Panc1 (cell line): ENCODE data around the gene VPS35L. TPM values are rescaled to one million over a fixed set of nuclear protein-coding genes. Genes with fewer than 3 reads are reported as not detected.

ENCODE experiments used
- ATAC-seq: fragments of 200-7000 bp; cut with Tn5 transposase; 2 replicates; pipeline ENCODE4 v1.9.1; 2020; ENCODE audit warnings: mild to moderate bottlenecking, moderate library complexity
- BruUV-seq: library from RNA; stranded (reverse); fragments of 400-500 nt; replicated peaks from 2 replicates; lab custom pipeline; 2021; lab: Mats Ljungman, UMichigan
- CTCF ChIA-PET: fragments of 300-600 bp; sonication (Branson Sonifier 250); formaldehyde crosslinking; loops from one replicate; lab custom pipeline; 2022; ENCODE audit warnings: antibody characterized with exemption; lab: Charles Lee
- POLR2A ChIA-PET: fragments of 300-600 bp; sonication (Branson Sonifier 250); formaldehyde crosslinking; loops from one replicate; lab custom pipeline; 2022; ENCODE audit warnings: antibody characterized with exemption; lab: Charles Lee
- DNase-seq: peaks from one replicate; pipeline ENCODE4 v3.0.0-alpha.2; 2010; ENCODE audit warnings: low read depth, low spot score
- H3K27ac ChIP-seq: 2 replicates; pipeline ENCODE4 v1.5.1; 2011; ENCODE audit warnings: mild to moderate bottlenecking, low read length, inconsistent platforms
- H3K27me3 ChIP-seq: fragments of 200-500 bp; sonication (Bioruptor generic); 2 replicates; pipeline ENCODE4 v1.6.0; 2014; ENCODE audit warnings: low read length, inconsistent platforms; ENCODE audit not compliant: control insufficient read depth, insufficient read depth
- H3K36me3 ChIP-seq: fragments of 200-500 bp; sonication (Bioruptor generic); 2 replicates; pipeline ENCODE4 v1.5.1; 2014; ENCODE audit warnings: inconsistent platforms, mild to moderate bottlenecking, low read length, moderate library complexity; ENCODE audit not compliant: control insufficient read depth, insufficient read depth
- H3K4me1 ChIP-seq: 2 replicates; pipeline ENCODE4 v1.5.1; 2011; ENCODE audit warnings: inconsistent platforms, mild to moderate bottlenecking, low read length, moderate library complexity; ENCODE audit not compliant: control insufficient read depth, insufficient read depth
- H3K4me3 ChIP-seq, 2 experiments: 2 replicates each; pipeline ENCODE4 v1.5.1; 2011 to 2012; ENCODE audit warnings: low read depth in 2 of 2, low read length in 2 of 2, mild to moderate bottlenecking in 2 of 2, inconsistent platforms in 1 of 2, moderate library complexity in 1 of 2
- H3K9me3 ChIP-seq: fragments of 200-500 bp; sonication (Bioruptor generic); 2 replicates; pipeline ENCODE4 v1.5.1; 2014; ENCODE audit warnings: low read depth, mild to moderate bottlenecking, inconsistent platforms, low read length, moderate library complexity; ENCODE audit not compliant: control insufficient read depth, insufficient read depth
- POLR2AphosphoS5 ChIP-seq: IDR thresholded peaks from 2 replicates; pipeline ENCODE4 v1.6.1; 2012; ENCODE audit warnings: mild to moderate bottlenecking, low read depth, low read length, moderate library complexity
- SIN3A ChIP-seq: IDR thresholded peaks from 2 replicates; pipeline ENCODE4 v1.6.1; 2012; ENCODE audit warnings: low read depth, mild to moderate bottlenecking, low read length, moderate library complexity, borderline replicate concordance; ENCODE audit not compliant: insufficient read depth
- TCF7L2 ChIP-seq: IDR thresholded peaks from 2 replicates; pipeline ENCODE4 v1.6.1; 2011; ENCODE audit warnings: mild to moderate bottlenecking, low read depth, low read length, inconsistent platforms
- in situ Hi-C: cut with HindIII; loops from 2 replicates; pipeline ENCODE4 v1.10.0; 2016; ENCODE audit warnings: low sequenced_read_pairs, low pct_unique_long_range_greater_than_20kb
- intact Hi-C: fragments of 100-400 bp; cut with micrococcal nuclease; formaldehyde crosslinking; loops from one replicate; pipeline ENCODE4 v1.10.0; 2022; ENCODE audit not compliant: unreplicated experiment
- total RNA-seq: library from RNA; stranded (reverse); gene quantifications from one replicate; pipeline ENCODE4 v1.2.1, GENCODE V29; 2021; ENCODE audit not compliant: unreplicated experiment
- TF ChIP-seq, protein P1 (sequence below), 2 experiments: IDR thresholded peaks; 2 replicates each; pipeline ENCODE4 v1.6.1; 2011 to 2012; ENCODE audit warnings: low read depth in 2 of 2, control low read depth in 1 of 2, low read length in 1 of 2, mild to moderate bottlenecking in 1 of 2, moderate library complexity in 1 of 2; ENCODE audit not compliant: insufficient read depth in 1 of 2
- TF ChIP-seq, protein P2 (sequence below): fragments of 450-650 bp; IDR thresholded peaks from 2 replicates; pipeline ENCODE4 v1.5.1; 2017; ENCODE audit warnings: mild to moderate bottlenecking

The VPS35L gene
- total RNA-seq, 1 experiment from 2014 or later = 124 TPM

DNA sequence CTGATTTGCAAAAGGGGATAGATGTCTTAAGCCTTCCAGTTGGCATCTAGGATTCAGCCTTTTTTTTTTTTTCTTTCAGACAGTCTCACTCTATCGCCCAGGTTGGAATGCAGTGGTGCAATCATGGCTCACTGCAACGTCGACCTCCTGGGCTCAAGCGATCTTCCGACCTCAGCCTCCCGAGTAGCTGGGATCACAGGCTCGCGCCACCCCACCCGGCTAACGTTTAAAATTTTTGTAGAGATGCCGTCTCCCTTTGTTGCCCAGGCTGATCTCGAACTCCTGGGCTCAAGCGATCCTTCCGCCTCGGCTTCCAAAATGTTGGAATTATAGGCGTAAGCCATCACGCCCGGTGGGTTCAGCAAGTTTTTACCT is 32.3 kb upstream of the VPS35L start:
- TF ChIP-seq, protein P1, sequence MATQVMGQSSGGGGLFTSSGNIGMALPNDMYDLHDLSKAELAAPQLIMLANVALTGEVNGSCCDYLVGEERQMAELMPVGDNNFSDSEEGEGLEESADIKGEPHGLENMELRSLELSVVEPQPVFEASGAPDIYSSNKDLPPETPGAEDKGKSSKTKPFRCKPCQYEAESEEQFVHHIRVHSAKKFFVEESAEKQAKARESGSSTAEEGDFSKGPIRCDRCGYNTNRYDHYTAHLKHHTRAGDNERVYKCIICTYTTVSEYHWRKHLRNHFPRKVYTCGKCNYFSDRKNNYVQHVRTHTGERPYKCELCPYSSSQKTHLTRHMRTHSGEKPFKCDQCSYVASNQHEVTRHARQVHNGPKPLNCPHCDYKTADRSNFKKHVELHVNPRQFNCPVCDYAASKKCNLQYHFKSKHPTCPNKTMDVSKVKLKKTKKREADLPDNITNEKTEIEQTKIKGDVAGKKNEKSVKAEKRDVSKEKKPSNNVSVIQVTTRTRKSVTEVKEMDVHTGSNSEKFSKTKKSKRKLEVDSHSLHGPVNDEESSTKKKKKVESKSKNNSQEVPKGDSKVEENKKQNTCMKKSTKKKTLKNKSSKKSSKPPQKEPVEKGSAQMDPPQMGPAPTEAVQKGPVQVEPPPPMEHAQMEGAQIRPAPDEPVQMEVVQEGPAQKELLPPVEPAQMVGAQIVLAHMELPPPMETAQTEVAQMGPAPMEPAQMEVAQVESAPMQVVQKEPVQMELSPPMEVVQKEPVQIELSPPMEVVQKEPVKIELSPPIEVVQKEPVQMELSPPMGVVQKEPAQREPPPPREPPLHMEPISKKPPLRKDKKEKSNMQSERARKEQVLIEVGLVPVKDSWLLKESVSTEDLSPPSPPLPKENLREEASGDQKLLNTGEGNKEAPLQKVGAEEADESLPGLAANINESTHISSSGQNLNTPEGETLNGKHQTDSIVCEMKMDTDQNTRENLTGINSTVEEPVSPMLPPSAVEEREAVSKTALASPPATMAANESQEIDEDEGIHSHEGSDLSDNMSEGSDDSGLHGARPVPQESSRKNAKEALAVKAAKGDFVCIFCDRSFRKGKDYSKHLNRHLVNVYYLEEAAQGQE (IDR thresholded peaks at IDR 0.05; ENCODE audit: insufficient read depth in 1 of 2, low read depth in 2 of 2, low read length in 1 of 2) = no peak
- TF ChIP-seq SIN3A (no peak), TCF7L2 (no peak), POLR2AphosphoS5 (no peak)
- TF ChIP-seq, protein P2, sequence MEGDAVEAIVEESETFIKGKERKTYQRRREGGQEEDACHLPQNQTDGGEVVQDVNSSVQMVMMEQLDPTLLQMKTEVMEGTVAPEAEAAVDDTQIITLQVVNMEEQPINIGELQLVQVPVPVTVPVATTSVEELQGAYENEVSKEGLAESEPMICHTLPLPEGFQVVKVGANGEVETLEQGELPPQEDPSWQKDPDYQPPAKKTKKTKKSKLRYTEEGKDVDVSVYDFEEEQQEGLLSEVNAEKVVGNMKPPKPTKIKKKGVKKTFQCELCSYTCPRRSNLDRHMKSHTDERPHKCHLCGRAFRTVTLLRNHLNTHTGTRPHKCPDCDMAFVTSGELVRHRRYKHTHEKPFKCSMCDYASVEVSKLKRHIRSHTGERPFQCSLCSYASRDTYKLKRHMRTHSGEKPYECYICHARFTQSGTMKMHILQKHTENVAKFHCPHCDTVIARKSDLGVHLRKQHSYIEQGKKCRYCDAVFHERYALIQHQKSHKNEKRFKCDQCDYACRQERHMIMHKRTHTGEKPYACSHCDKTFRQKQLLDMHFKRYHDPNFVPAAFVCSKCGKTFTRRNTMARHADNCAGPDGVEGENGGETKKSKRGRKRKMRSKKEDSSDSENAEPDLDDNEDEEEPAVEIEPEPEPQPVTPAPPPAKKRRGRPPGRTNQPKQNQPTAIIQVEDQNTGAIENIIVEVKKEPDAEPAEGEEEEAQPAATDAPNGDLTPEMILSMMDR = no peak
- Histone ChIP-seq H3K4me3 (peak overlapping the region in 1 of 2 experiments; percentile 91; a peak in 2 of 4 replicates), H3K4me1 (peaks cover 29% of the 10 kb centered on the region), H3K27ac (peak overlapping the region; percentile 91), H3K9me3 (no peaks in the 10 kb centered on the region), H3K36me3 (peaks cover 6% of the 10 kb centered on the region), H3K27me3 (no peaks in the 10 kb centered on the region)
- intact Hi-C loops (no loop called here), in situ Hi-C loops (no loop called here)
- ChIA-PET POLR2A (no interaction called here), CTCF (no interaction called here)
- DNase-seq (no peak), ATAC-seq (no peak)
- no TSS peak for BruUV-seq

DNA sequence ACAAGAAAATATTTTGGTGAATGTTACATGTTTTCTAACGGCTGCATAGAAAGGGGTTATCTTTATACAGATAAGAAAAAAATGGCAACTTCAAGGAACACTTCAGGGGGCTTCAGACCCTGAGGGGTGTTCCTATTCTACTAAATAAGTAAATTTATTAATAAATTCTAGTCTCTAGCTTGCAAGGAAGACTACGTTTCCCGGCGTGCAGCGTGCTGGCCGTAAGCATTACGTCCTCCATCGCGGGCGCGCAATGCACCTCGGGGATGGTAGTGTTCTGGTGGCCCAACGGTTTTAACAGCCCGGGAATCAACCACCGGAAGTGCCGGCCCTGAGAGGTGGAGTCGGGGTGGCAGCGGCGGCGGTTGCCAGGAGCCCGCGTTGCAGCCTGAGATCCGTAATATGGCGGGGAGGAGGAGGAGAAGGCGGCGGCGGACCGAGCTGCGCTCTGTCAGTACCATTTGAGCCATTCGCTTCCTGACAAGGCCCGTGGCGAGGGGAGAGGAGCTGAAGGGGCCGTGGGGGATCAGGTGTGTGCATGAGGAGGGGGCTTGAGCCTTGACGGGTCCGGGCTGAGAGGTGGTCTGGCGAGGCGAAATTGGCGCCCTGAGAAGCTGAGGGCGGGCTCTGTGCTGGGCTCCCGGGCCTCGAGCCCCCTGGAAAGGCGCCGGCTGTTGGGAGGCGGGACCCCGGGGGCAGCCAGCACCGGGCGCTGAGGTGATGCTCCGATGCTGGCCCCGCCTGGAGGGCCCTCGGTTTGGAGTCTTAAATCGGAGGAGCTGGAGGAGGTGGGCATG is 31.7 kb upstream of the VPS35L start, which contains the start of gene CCP110:
TSS of gene CCP110 (plus strand) at position 384 of the 797 bp plus-strand sequence. CDS start 3,940 bp downstream, outside the sequence.
- peak; percentile 92 for ATAC-seq
- no peaks in the 10 kb centered on the region for H3K9me3 ChIP-seq
- peaks cover 29% of the 10 kb centered on the region for H3K4me1 ChIP-seq
- peak within 1 kb of the TSS; percentile 91 for H3K27ac ChIP-seq
- in situ Hi-C loops = no loop called here
- no TSS peak for BruUV-seq
- H3K27me3 ChIP-seq = no peaks in the 10 kb centered on the region
- CTCF ChIA-PET = interaction anchor here (0.5 to 1.1 kb wide), 2 partner anchors 104 to 134 kb away, joined by 4 to 7 read pairs; no protein-coding TSS in a partner anchor
- TF ChIP-seq SIN3A (peak; percentile 98), TCF7L2 (no peak), POLR2AphosphoS5 (peak; percentile 85)
- TF ChIP-seq, protein P1 (IDR thresholded peaks at IDR 0.05; ENCODE audit: insufficient read depth in 1 of 2, low read depth in 2 of 2, low read length in 1 of 2) = no peak
- intact Hi-C loops = no loop called here
- H3K4me3 ChIP-seq = peak within 1 kb of the TSS; percentile 91 to 93
- POLR2A ChIA-PET = interaction anchor here (0.6 to 0.7 kb wide), 2 partner anchors 29 to 99 kb away, joined by 3 to 6 read pairs; no protein-coding TSS in a partner anchor
- DNase-seq = peak; percentile 89
- peaks cover 11% of the 10 kb centered on the region for H3K36me3 ChIP-seq
